ENCODE data around the gene MLLT10. TPM values are rescaled to one million over a fixed set of nuclear protein-coding genes. Genes with fewer than 3 reads are reported as not detected.
"Not testable (repeated sequence)": the region's sequence is repeated elsewhere in the genome, so short reads cannot be mapped to it uniquely, and the experiment has no call there.

The MLLT10 gene
- total RNA-seq, 1 donor: 37.6 TPM

DNA sequence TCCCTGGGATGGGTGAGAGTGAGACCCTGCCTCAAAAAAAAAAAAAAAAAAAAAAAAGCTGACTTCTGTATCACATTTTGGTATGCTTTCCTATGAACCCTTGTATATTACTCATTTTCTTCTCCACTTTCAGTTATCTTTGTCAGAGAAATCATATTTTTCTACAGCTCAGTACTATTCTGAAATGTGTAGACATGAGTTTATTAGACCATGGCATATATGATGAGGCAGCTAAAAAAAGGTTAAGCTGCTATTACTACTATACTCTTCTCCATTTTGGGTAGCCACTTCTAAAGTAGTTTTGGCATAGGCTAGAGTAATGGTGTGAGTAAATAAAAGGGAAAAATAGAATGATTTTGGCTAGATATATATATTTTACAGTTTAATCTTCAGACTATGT lies 53.4 kb downstream of the MLLT10 start:
- no peak for DNase-seq (ENCODE audit: insufficient read length, low spot score, missing footprints)
- Histone ChIP-seq H4K20me1 (ENCODE audit: insufficient read depth, low read length) (peaks cover 3% of the 10 kb centered on the region), H3K4me3 (ENCODE audit: insufficient read depth, low read length) (no peak overlapping the region), H3K4me1 (ENCODE audit: insufficient read depth, low read length) (no peaks in the 10 kb centered on the region), H2AFZ (ENCODE audit: low read length) (no peak overlapping the region), H3K79me2 (ENCODE audit: insufficient read depth, low read length) (peaks cover 84% of the 10 kb centered on the region), H3K4me2 (ENCODE audit: insufficient read depth, low read length) (no peak overlapping the region), H3K27me3 (ENCODE audit: insufficient read depth, low read length) (no peaks in the 10 kb centered on the region), H3K36me3 (ENCODE audit: insufficient read depth, low read length) (peaks cover 5% of the 10 kb centered on the region), H3K27ac (ENCODE audit: low read depth, low read length) (no peak overlapping the region), H3K9me3 (ENCODE audit: low read depth, low read length) (no peaks in the 10 kb centered on the region)
- TF ChIP-seq, protein P1, sequence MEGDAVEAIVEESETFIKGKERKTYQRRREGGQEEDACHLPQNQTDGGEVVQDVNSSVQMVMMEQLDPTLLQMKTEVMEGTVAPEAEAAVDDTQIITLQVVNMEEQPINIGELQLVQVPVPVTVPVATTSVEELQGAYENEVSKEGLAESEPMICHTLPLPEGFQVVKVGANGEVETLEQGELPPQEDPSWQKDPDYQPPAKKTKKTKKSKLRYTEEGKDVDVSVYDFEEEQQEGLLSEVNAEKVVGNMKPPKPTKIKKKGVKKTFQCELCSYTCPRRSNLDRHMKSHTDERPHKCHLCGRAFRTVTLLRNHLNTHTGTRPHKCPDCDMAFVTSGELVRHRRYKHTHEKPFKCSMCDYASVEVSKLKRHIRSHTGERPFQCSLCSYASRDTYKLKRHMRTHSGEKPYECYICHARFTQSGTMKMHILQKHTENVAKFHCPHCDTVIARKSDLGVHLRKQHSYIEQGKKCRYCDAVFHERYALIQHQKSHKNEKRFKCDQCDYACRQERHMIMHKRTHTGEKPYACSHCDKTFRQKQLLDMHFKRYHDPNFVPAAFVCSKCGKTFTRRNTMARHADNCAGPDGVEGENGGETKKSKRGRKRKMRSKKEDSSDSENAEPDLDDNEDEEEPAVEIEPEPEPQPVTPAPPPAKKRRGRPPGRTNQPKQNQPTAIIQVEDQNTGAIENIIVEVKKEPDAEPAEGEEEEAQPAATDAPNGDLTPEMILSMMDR (IDR thresholded peaks at IDR 0.05; ENCODE audit: extremely low read depth, low read depth, low read length): no peak

DNA sequence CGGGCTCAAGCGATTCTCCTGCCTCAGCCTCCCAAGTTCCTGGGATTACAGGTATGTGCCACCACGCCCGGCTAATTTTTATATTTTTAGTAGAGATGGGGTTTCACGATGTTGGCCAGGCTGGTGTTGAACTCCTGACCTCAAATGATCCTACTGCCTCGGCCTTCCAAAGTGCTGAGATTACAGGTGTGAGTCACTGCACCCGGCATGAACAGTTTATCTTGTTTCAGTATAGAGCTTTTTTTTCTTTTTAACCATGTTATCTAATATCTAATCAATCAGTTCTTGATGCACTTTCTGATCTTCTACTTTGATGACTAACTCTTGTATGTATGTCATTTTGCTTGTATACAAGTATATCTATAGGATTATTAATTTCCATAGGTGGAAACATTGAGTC lies 54.1 kb downstream of the MLLT10 start:
- H3K4me3 ChIP-seq (ENCODE audit: insufficient read depth, low read length); DNase-seq (ENCODE audit: insufficient read length, low spot score, missing footprints); H3K27ac ChIP-seq (ENCODE audit: low read depth, low read length); H3K4me2 ChIP-seq (ENCODE audit: insufficient read depth, low read length); H3K36me3 ChIP-seq (ENCODE audit: insufficient read depth, low read length); H3K4me1 ChIP-seq (ENCODE audit: insufficient read depth, low read length); H4K20me1 ChIP-seq (ENCODE audit: insufficient read depth, low read length); H2AFZ ChIP-seq (ENCODE audit: low read length); H3K9me3 ChIP-seq (ENCODE audit: low read depth, low read length); H3K27me3 ChIP-seq (ENCODE audit: insufficient read depth, low read length): not testable (repeated sequence)
- H3K79me2 ChIP-seq (ENCODE audit: insufficient read depth, low read length): peaks cover 83% of the 10 kb centered on the region

DNA sequence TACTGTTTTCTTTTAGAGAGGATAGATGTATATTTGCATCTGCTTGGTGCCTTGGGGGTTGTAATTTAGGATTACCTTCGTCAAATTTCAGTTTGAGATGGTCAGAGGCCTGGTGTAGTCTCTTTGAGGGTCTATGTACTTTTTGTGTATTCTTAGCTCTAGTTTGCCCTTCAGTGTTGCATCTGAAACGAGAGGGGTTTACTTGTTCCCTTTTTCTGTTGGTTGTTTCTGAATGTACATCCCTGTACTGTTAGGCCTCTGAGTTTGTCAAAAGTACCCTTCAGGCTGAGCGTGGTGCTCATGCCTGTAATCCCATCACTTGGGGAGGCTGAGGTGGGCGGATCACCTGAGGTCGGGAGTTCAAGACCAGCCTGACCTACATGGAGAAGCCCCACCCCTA lies 60.0 kb downstream of the MLLT10 start:
- Histone ChIP-seq H2AFZ (ENCODE audit: low read length) (no peak overlapping the region), H3K27ac (ENCODE audit: low read depth, low read length) (no peak overlapping the region), H3K79me2 (ENCODE audit: insufficient read depth, low read length) (peaks cover 81% of the 10 kb centered on the region), H3K36me3 (ENCODE audit: insufficient read depth, low read length) (no peaks in the 10 kb centered on the region), H3K9me3 (ENCODE audit: low read depth, low read length) (no peaks in the 10 kb centered on the region), H3K4me2 (ENCODE audit: insufficient read depth, low read length) (no peak overlapping the region), H3K4me3 (ENCODE audit: insufficient read depth, low read length) (no peak overlapping the region), H4K20me1 (ENCODE audit: insufficient read depth, low read length) (peaks cover 3% of the 10 kb centered on the region), H3K27me3 (ENCODE audit: insufficient read depth, low read length) (no peaks in the 10 kb centered on the region), H3K4me1 (ENCODE audit: insufficient read depth, low read length) (no peaks in the 10 kb centered on the region)
- no peak for DNase-seq (ENCODE audit: insufficient read length, low spot score, missing footprints)
- TF ChIP-seq, protein P1 (IDR thresholded peaks at IDR 0.05; ENCODE audit: extremely low read depth, low read depth, low read length): no peak

DNA sequence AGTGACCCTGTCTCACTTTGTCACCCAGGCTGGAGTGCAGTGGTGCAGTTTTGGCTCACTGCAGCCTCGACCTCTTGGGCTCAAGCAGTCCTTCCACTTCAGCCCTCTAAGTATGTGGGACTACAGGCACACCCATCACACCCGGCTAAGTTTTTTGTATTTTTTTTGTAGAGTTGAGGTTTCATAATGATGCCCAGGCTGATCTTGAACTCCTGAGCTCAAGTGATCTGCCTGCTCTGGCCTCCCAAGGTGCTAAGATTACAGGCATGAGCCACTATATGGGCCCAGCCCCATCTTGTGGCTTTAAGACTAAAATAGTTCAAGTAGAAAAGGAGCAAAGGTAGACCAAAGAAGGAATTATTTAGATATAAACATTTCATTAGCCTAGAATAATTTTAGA lies 65.5 kb downstream of the MLLT10 start:
- no peak for DNase-seq (ENCODE audit: insufficient read length, low spot score, missing footprints)
- TF ChIP-seq, protein P1 (IDR thresholded peaks at IDR 0.05; ENCODE audit: extremely low read depth, low read depth, low read length): no peak
- no peaks in the 10 kb centered on the region for H4K20me1 ChIP-seq (ENCODE audit: insufficient read depth, low read length)

More for the DNA sequence above, 65.5 kb downstream of the MLLT10 start:
- Histone ChIP-seq H2AFZ (ENCODE audit: low read length) (no peak overlapping the region), H3K79me2 (ENCODE audit: insufficient read depth, low read length) (peaks cover 73% of the 10 kb centered on the region), H3K27me3 (ENCODE audit: insufficient read depth, low read length) (no peaks in the 10 kb centered on the region), H3K4me3 (ENCODE audit: insufficient read depth, low read length) (no peak overlapping the region), H3K9me3 (ENCODE audit: low read depth, low read length) (no peaks in the 10 kb centered on the region), H3K4me1 (ENCODE audit: insufficient read depth, low read length) (no peaks in the 10 kb centered on the region), H3K27ac (ENCODE audit: low read depth, low read length) (no peak overlapping the region), H3K36me3 (ENCODE audit: insufficient read depth, low read length) (no peaks in the 10 kb centered on the region), H3K4me2 (ENCODE audit: insufficient read depth, low read length) (no peak overlapping the region)

All from osteoblast (primary cell).